Natural killer cell (primary cell): Measurements from ENCODE around the gene EGR2. TPM values are rescaled to one million over a fixed set of nuclear protein-coding genes. Genes with fewer than 3 reads are reported as not detected.

Source experiments
- ATAC-seq, 3 donors: fragments of 150-1000 bp in 2 of 3; fragments of 200-7000 bp in 1 of 3; cut with Tn5 transposase; 1 replicate in 1 of 3; 2 replicates in 2 of 3; pipeline ENCODE4 v1.10.0; 2021; ENCODE audit warnings: mild to moderate bottlenecking in 2 of 3, moderate library complexity in 2 of 3
- DNase-seq, 2 donors: peaks; one replicate each; pipeline versions ENCODE4 v3.0.0 to v3.0.0-alpha.2; 2013 to 2021; ENCODE audit warnings: mixed read lengths in 1 of 2
- H3K27ac ChIP-seq: one replicate; pipeline ENCODE4 v1.5.1; 2013; ENCODE audit warnings: mild to moderate bottlenecking, low read length
- H3K27me3 ChIP-seq: one replicate; pipeline ENCODE4 v1.6.1; 2013; ENCODE audit warnings: low read length; ENCODE audit not compliant: control insufficient read depth, insufficient read depth
- H3K36me3 ChIP-seq: one replicate; pipeline ENCODE4 v1.6.1; 2013; ENCODE audit warnings: low read length; ENCODE audit not compliant: control insufficient read depth, insufficient read depth
- H3K4me1 ChIP-seq: one replicate; pipeline ENCODE4 v1.6.1; 2013; ENCODE audit warnings: low read length; ENCODE audit not compliant: control insufficient read depth, insufficient read depth
- H3K4me3 ChIP-seq: one replicate; pipeline ENCODE4 v1.5.1; 2013; ENCODE audit warnings: low read length
- H3K9me3 ChIP-seq: one replicate; pipeline ENCODE4 v1.6.1; 2013; ENCODE audit warnings: low read length; ENCODE audit not compliant: control insufficient read depth, insufficient read depth
- H3K27ac Mint-ChIP-seq, 2 donors: one replicate each; pipeline ENCODE4 v1.8.0; 2022; ENCODE audit warnings: mild to moderate bottlenecking in 2 of 2, mixed read lengths in 2 of 2, moderate library complexity in 1 of 2
- H3K27me3 Mint-ChIP-seq, 2 donors: one replicate each; pipeline ENCODE4 v1.8.0; 2022; ENCODE audit warnings: low read depth in 2 of 2, mixed read lengths in 2 of 2
- H3K36me3 Mint-ChIP-seq: one replicate; pipeline ENCODE4 v1.8.0; 2022; ENCODE audit warnings: mixed read lengths
- H3K4me1 Mint-ChIP-seq, 2 donors: one replicate each; pipeline ENCODE4 v1.8.0; 2022; ENCODE audit warnings: mixed read lengths in 2 of 2
- H3K4me3 Mint-ChIP-seq: one replicate; pipeline ENCODE4 v1.8.0; 2022; ENCODE audit warnings: mild to moderate bottlenecking, moderate library complexity, mixed read lengths
- H3K9me3 Mint-ChIP-seq, 2 donors: one replicate each; pipeline ENCODE4 v1.8.0; 2022; ENCODE audit warnings: mixed read lengths in 2 of 2
- WGBS: methylation state at CpG from one replicate; pipeline ENCODE4 v1.1.7; 2013; ENCODE audit warnings: missing lambda C conversion rate; ENCODE audit not compliant: insufficient coverage; 5-methylcytosine and 5-hydroxymethylcytosine counted together
- intact Hi-C: fragments of 100-400 bp; cut with micrococcal nuclease; formaldehyde crosslinking; loops from one replicate; pipeline ENCODE4 v1.14.2; 2022
- total RNA-seq, 4 donors: library from RNA; stranded (reverse); fragments of 120-200 nt in 1 of 4; gene quantifications; one replicate each; pipeline versions ENCODE4 v1.2.3 to v1.2.4, GENCODE V29; 2013 to 2022
- TF ChIP-seq, protein P1 (sequence below): fragments of 200-600 bp; IDR thresholded peaks from one replicate; pipeline ENCODE4 v1.8.0; 2022; ENCODE audit warnings: antibody characterized with exemption

The EGR2 gene
- 10 to 100 TPM; 10.0 to 17.2 (median 12.8) TPM for total RNA-seq
- total RNA-seq (2013): 2.9 TPM

DNA sequence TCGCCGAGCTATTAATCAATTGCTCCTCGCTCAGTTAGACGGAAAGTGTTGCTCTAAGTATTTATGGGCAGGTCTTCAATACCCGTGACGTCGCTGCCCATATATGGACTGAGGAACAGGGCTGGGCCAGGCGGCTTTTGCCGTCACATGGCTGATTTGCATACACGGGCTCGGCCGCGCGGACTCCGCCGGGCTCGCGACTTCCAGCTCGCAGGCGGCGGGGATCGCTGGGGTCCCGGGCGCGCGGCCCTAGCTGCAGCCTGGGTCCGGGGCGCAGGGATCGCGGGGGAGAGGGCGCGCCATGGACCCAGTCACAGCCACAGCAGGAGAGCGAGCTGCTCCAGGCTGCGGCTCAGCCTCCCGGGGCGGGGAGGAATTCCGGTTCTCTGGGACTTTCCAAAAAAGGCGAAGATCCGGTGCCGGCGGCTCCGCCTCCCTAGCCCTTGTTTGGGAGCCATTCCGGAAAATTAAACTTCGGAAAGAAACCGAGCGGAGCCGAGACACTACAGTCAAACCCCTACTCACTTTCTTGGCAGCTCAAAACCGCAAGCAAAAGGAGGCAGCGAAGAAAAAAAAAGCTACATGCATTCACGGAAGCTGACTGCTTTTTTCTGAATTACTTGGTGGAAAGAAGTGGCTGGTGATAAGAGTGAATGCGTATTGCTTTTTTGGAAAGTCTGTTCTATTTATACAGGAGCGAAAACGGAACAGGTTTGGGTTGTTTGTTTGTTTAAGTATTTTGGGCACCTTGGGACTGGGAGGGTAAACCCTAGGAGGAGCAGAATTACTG lies at the start of gene EGR2:
TSS of gene EGR2 (minus strand) at position 36 of the 790 bp plus-strand sequence. CDS start 337 bp downstream, outside the sequence.
- TF ChIP-seq, protein P1, sequence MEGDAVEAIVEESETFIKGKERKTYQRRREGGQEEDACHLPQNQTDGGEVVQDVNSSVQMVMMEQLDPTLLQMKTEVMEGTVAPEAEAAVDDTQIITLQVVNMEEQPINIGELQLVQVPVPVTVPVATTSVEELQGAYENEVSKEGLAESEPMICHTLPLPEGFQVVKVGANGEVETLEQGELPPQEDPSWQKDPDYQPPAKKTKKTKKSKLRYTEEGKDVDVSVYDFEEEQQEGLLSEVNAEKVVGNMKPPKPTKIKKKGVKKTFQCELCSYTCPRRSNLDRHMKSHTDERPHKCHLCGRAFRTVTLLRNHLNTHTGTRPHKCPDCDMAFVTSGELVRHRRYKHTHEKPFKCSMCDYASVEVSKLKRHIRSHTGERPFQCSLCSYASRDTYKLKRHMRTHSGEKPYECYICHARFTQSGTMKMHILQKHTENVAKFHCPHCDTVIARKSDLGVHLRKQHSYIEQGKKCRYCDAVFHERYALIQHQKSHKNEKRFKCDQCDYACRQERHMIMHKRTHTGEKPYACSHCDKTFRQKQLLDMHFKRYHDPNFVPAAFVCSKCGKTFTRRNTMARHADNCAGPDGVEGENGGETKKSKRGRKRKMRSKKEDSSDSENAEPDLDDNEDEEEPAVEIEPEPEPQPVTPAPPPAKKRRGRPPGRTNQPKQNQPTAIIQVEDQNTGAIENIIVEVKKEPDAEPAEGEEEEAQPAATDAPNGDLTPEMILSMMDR: no peak
- under 1% methylated on average over 53 of the region's 53 CpGs for WGBS
- Mint-ChIP-seq H3K4me3 (peak within 1 kb of the TSS; percentile 98), H3K36me3 (no peaks in the 10 kb centered on the region), H3K27me3 (peaks cover 22 to 31% of the 10 kb centered on the region in 2 donors), H3K9me3 (no peaks in the 10 kb centered on the region), H3K27ac (peak within 1 kb of the TSS; percentile 93 to 95), H3K4me1 (peaks cover 59 to 67% of the 10 kb centered on the region in 2 donors)
- Histone ChIP-seq H3K4me3 (peak within 1 kb of the TSS; percentile 73), H3K27ac (peak within 1 kb of the TSS; percentile 87), H3K36me3 (no peaks in the 10 kb centered on the region), H3K9me3 (no peaks in the 10 kb centered on the region), H3K4me1 (peaks cover 53% of the 10 kb centered on the region), H3K27me3 (peaks cover 22% of the 10 kb centered on the region)
- peak; percentile 91 to 97 for DNase-seq
- intact Hi-C loops: loop anchor here (1.0 to 5.0 kb wide), 9 partner anchors 11 to 379 kb away; partner anchors contain the start of gene NRBF2
- ATAC-seq: peak; percentile 75 to 91 (median 81)

DNA sequence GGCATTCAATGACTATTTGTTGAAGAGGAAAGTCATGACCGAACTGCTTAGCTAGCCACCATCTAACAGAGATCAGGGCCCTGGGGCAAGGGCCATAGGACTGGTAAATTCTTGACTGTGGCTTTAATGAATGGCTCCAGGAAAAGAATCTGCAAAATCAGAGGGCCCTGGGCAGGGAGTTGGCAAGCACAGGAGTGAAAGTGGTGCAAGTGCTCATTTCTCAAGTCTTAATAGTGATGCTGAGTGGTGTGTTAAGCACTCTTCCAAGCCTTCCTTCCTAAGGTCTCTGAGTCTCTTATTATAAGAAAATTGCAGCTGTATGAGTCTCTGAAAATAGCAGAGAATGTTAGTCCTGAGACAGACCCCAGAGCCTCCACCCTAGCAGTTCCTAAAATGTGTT lies 46.3 kb upstream of the EGR2 start:
- H3K27ac Mint-ChIP-seq: no peak overlapping the region

DNA sequence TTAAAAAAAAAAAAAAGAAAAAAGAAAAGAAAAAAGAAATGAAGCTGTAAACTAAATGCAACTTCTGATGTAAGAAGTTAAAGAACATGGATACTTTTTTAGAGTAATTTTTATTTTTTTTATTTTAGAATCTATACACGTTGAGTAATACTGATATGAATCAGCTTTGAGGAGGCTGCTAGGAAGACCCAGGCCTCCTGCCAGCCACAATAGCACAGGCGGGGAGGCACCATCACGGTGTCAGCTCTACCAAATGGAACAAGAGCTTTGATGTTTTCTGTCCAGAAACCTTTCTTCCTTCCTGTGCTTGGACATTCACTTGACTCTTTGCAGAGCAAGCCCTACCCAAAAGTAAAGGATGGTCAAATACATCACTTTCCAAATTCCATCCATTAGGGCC lies 45.3 kb upstream of the EGR2 start:
- 46% methylated on average over 3 of the region's 3 CpGs for WGBS
- Histone ChIP-seq H3K4me1 (peaks cover 7% of the 10 kb centered on the region), H3K27ac (no peak overlapping the region), H3K9me3 (no peaks in the 10 kb centered on the region), H3K4me3 (no peak overlapping the region), H3K36me3 (no peaks in the 10 kb centered on the region), H3K27me3 (no peaks in the 10 kb centered on the region)
- no peak for DNase-seq
- no peak overlapping the region for H3K4me3 Mint-ChIP-seq
- intact Hi-C loops: no loop called here
- no peak for ATAC-seq
- no peak overlapping the region for H3K27ac Mint-ChIP-seq
- TF ChIP-seq, protein P1: no peak
- no peaks in the 10 kb centered on the region for H3K9me3 Mint-ChIP-seq
- H3K4me1 Mint-ChIP-seq: peaks cover 18 to 19% of the 10 kb centered on the region in 2 donors
- H3K27me3 Mint-ChIP-seq: peaks cover 0 to 11% of the 10 kb centered on the region in 2 donors
- H3K36me3 Mint-ChIP-seq: no peaks in the 10 kb centered on the region

More for the DNA sequence above, 46.3 kb upstream of the EGR2 start:
- intact Hi-C loops: no loop called here
- H3K4me3 Mint-ChIP-seq: no peak overlapping the region
- no peaks in the 10 kb centered on the region for H3K27me3 ChIP-seq
- no peak for DNase-seq
- H3K4me1 Mint-ChIP-seq: peaks cover 8 to 16% of the 10 kb centered on the region in 2 donors
- H3K27ac ChIP-seq: no peak overlapping the region
- H3K27me3 Mint-ChIP-seq: peaks cover 5 to 11% of the 10 kb centered on the region in 2 donors
- TF ChIP-seq, protein P1: no peak
- peaks cover 7% of the 10 kb centered on the region for H3K4me1 ChIP-seq
- no peaks in the 10 kb centered on the region for H3K9me3 ChIP-seq
- ATAC-seq: no peak
- H3K36me3 ChIP-seq: no peaks in the 10 kb centered on the region
- no peaks in the 10 kb centered on the region for H3K36me3 Mint-ChIP-seq
- H3K4me3 ChIP-seq: no peak overlapping the region
- WGBS: 94% methylated on average over 1 of the region's 1 CpG
- no peaks in the 10 kb centered on the region for H3K9me3 Mint-ChIP-seq
